ENCODE results near the gene GRIN2A.

- TF ChIP-seq SNAI2 (CRISPR knock-in tag; IDR thresholded peaks at IDR 0.05) (no peak), CSRNP3 (CRISPR knock-in tag; IDR thresholded peaks at IDR 0.05) (no peak), ISL1 (CRISPR knock-in tag; IDR thresholded peaks at IDR 0.05) (no peak), PATZ1 (CRISPR knock-in tag; IDR thresholded peaks at IDR 0.05; ENCODE audit: borderline replicate concordance) (no peak)
Observed at GRCh38 chr16:10180042-10180770, 2.0 kb downstream of the GRIN2A start.

All from SK-N-SH treated with all-trans-retinoic acid at 6 μM for 48 hours (cell line).